Esophagus muscularis mucosa (tissue), 4 donors: ENCODE measurements around the gene CHST14.

Experiments
- CTCF ChIP-seq, 3 experiments: fragments of 200-600 bp in 2 of 3; fragments of 450-650 bp in 1 of 3; sonication (generic) in 2 of 3; IDR thresholded peaks; one replicate each; pipeline ENCODE4 v1.5.1; 2017 to 2019; ENCODE audit warnings: antibody characterized with exemption in 3 of 3, mild to moderate bottlenecking in 2 of 3, moderate library complexity in 1 of 3
- EP300 ChIP-seq: sonication (generic); formaldehyde crosslinking; IDR thresholded peaks from one replicate; pipeline ENCODE4 v1.6.1; 2017; ENCODE audit warnings: antibody characterized with exemption
- POLR2A ChIP-seq: fragments of 450-650 bp; IDR thresholded peaks from one replicate; pipeline ENCODE4 v1.6.1; 2017; ENCODE audit warnings: antibody characterized with exemption, moderate library complexity, mild to moderate bottlenecking, low read depth
- POLR2AphosphoS5 ChIP-seq, 2 donors: sonication (generic); formaldehyde crosslinking; IDR thresholded peaks; one replicate each; pipeline ENCODE4 v1.6.1; 2017; ENCODE audit warnings: antibody characterized with exemption in 2 of 2

GRCh38 chr15:40451527-40452158 is 19.1 kb upstream of the CHST14 start:
- TF ChIP-seq CTCF (IDR thresholded peaks at IDR 0.05): no peak
- TF ChIP-seq POLR2A: no peak
- no peak for TF ChIP-seq POLR2AphosphoS5 (IDR thresholded peaks at IDR 0.05)
- no peak for TF ChIP-seq EP300
